Naive thymus-derived CD4-positive, alpha-beta T cell (primary cell): Measurements from ENCODE around the gene DESI2. TPM values are rescaled to one million over a fixed set of nuclear protein-coding genes. Genes with fewer than 3 reads are reported as not detected.

ENCODE experiments used
- ATAC-seq: fragments of 150-1000 bp; cut with Tn5 transposase; 2 replicates; pipeline ENCODE4 v1.10.0; 2021; ENCODE audit warnings: mild to moderate bottlenecking, moderate library complexity
- CTCF ChIA-PET: fragments of 350-600 bp; sonication (Branson Sonifier 250); formaldehyde crosslinking; loops from one replicate; lab custom pipeline; 2021; ENCODE audit warnings: antibody characterized with exemption; lab: Charles Lee
- POLR2A ChIA-PET: fragments of 350-600 bp; sonication (Branson Sonifier 250); formaldehyde crosslinking; loops from one replicate; lab custom pipeline; 2021; ENCODE audit warnings: antibody characterized with exemption, inconsistent platforms; lab: Charles Lee
- DNase-seq, 9 donors: peaks; one replicate each; pipeline versions ENCODE4 v3.0.0 to v3.0.0-alpha.2; 2020 to 2022; ENCODE audit warnings: mixed read lengths in 1 of 9
- H3K27ac ChIP-seq: one replicate; pipeline ENCODE4 v1.7.0; 2013; ENCODE audit warnings: mild to moderate bottlenecking, low read depth, low read length, moderate library complexity
- H3K27me3 ChIP-seq, 2 donors: one replicate each; pipeline ENCODE4 v1.7.0; 2013; ENCODE audit warnings: low read length in 2 of 2, mild to moderate bottlenecking in 2 of 2, moderate library complexity in 2 of 2; ENCODE audit not compliant: control insufficient read depth in 2 of 2, insufficient read depth in 2 of 2
- H3K36me3 ChIP-seq, 3 experiments: 1 replicate in 2 of 3; 2 replicates in 1 of 3; pipeline ENCODE4 v1.7.0; 2013; ENCODE audit warnings: low read length in 3 of 3, mild to moderate bottlenecking in 3 of 3, moderate library complexity in 1 of 3; ENCODE audit not compliant: insufficient read depth in 3 of 3, control insufficient read depth in 2 of 3
- H3K4me1 ChIP-seq, 2 donors: one replicate each; pipeline ENCODE4 v1.7.0; 2013; ENCODE audit warnings: low read length in 2 of 2, mild to moderate bottlenecking in 2 of 2, moderate library complexity in 1 of 2; ENCODE audit not compliant: control insufficient read depth in 2 of 2, insufficient read depth in 2 of 2
- H3K4me3 ChIP-seq: 2 replicates; pipeline ENCODE4 v1.7.0; 2013; ENCODE audit warnings: mild to moderate bottlenecking, low read length
- H3K9me3 ChIP-seq, 3 experiments: 1 replicate in 2 of 3; 2 replicates in 1 of 3; pipeline ENCODE4 v1.7.0; 2013; ENCODE audit warnings: low read length in 3 of 3; ENCODE audit not compliant: control insufficient read depth in 2 of 3
- H3K27ac Mint-ChIP-seq, 9 donors: one replicate each; pipeline ENCODE4 v1.8.0; 2020 to 2022; ENCODE audit warnings: mixed read lengths in 9 of 9, mild to moderate bottlenecking in 8 of 9, moderate library complexity in 5 of 9, inconsistent platforms in 2 of 9
- H3K27me3 Mint-ChIP-seq, 5 donors: one replicate each; pipeline ENCODE4 v1.8.0; 2021 to 2022; ENCODE audit warnings: mixed read lengths in 5 of 5, mild to moderate bottlenecking in 1 of 5
- H3K36me3 Mint-ChIP-seq, 5 donors: one replicate each; pipeline ENCODE4 v1.8.0; 2020 to 2022; ENCODE audit warnings: mixed read lengths in 5 of 5, mild to moderate bottlenecking in 3 of 5, inconsistent platforms in 1 of 5
- H3K4me1 Mint-ChIP-seq, 7 donors: one replicate each; pipeline ENCODE4 v1.8.0; 2020 to 2022; ENCODE audit warnings: mixed read lengths in 7 of 7, mild to moderate bottlenecking in 3 of 7, inconsistent platforms in 1 of 7
- H3K4me3 Mint-ChIP-seq, 10 donors: one replicate each; pipeline ENCODE4 v1.8.0; 2020 to 2022; ENCODE audit warnings: mild to moderate bottlenecking in 10 of 10, mixed read lengths in 10 of 10, moderate library complexity in 6 of 10, inconsistent platforms in 2 of 10
- H3K9me3 Mint-ChIP-seq, 11 donors: one replicate each; pipeline ENCODE4 v1.8.0; 2020 to 2022; ENCODE audit warnings: mixed read lengths in 11 of 11, mild to moderate bottlenecking in 4 of 11, inconsistent platforms in 1 of 11, moderate library complexity in 1 of 11
- intact Hi-C, 2 donors: fragments of 100-400 bp; cut with micrococcal nuclease; formaldehyde crosslinking; loops; one replicate each; pipeline ENCODE4 v1.15.1; 2023
- polyA plus RNA-seq, 2 donors: library from polyadenylated mRNA; unstranded; fragments of 300-500 nt; fragmentation: Illumina TruSeq; gene quantifications; one replicate each; pipeline ENCODE4 v1.2.3, GENCODE V29; 2021
- total RNA-seq, 6 experiments: library from RNA in 5 of 6; stranded (reverse) in 5 of 6; gene quantifications; 1 replicate in 5 of 6; 2 replicates in 1 of 6; pipeline ENCODE4 v1.2.3 and lab custom pipeline; 2021 to 2026

Gene DESI2
- total and polyA plus RNA-seq, 7 experiments from 2014 or later, result 10.0 to 23.4 (median 17.6) TPM

DNA sequence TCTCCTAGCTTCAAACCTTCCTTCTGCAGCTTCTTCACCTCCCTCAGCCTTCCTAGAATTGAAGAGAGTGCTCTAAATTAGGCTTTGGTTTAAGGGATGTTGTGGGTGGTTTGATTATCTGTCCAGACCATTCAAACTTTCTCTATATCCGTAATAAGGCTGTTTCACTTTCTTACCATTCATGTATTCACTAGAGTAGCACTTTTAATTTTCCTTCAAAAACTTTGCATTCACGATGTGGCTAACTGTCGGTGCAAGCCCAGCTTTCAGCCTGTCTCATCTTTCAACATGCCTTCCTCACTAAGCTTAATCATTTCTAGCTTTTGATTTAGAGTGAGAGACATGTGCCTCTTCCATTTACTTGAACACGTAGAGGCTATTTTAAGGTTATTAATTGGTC, 26.2 kb upstream of the DESI2 start:
- Histone ChIP-seq H3K9me3 (no peaks in the 10 kb centered on the region), H3K36me3 (no peaks in the 10 kb centered on the region), H3K27me3 (no peaks in the 10 kb centered on the region), H3K4me3 (no peak overlapping the region), H3K27ac (no peak overlapping the region), H3K4me1 (no peaks in the 10 kb centered on the region)
- H3K36me3 Mint-ChIP-seq, result peaks cover 0 to 9% (median 0%) of the 10 kb centered on the region in 5 donors
- H3K4me3 Mint-ChIP-seq, result no peak overlapping the region
- peaks cover 4 to 10% (median 4%) of the 10 kb centered on the region in 5 donors for H3K27me3 Mint-ChIP-seq
- peaks cover 0 to 3% (median 0%) of the 10 kb centered on the region in 11 donors for H3K9me3 Mint-ChIP-seq
- no peak overlapping the region for H3K27ac Mint-ChIP-seq
- ATAC-seq, result no peak
- CTCF ChIA-PET, result no interaction called here
- peaks cover 0 to 2% (median 0%) of the 10 kb centered on the region in 7 donors for H3K4me1 Mint-ChIP-seq
- intact Hi-C loops, result no loop called here
- POLR2A ChIA-PET, result no interaction called here
- no peak for DNase-seq

DNA sequence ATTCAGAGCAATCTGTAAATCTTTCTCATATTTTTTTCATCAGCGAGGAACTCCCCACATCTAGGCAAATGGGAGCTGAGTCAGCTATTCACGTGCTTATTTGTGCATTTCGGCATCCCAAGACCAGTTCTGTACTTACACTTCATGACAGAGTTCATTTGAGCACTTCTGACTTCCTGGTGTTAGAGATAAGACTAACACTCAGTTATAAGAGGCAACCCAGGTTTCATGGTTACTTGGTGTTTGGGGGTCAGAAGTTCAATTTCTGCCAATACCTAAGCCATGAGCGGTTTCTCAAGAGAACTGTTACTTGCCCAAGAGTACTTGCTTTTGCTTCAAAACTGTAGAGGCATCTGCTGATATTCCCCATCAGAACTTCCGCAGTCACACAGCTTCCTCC, 24.1 kb upstream of the DESI2 start:
- intact Hi-C loops, result no loop called here
- ChIA-PET POLR2A (no interaction called here), CTCF (no interaction called here)

DNA sequence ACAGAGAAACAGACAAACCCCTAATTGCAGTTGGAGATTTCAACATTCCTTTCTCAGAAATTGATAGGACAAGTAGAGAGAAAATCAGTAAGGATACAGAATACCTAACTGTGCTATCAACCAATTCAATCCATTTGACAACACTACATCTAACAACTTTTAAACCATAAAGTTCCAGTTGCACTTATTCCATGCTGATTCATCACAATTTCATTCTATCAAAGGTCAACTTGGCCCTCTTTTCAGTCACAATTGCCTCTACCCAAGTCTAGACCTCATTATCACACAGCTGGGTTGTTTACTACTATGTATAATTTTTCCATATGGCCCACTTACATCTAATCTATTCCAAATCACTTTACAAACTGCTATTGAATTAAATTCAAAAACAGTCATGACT, 19.8 kb upstream of the DESI2 start:
- ChIA-PET CTCF (no interaction called here), POLR2A (no interaction called here)
- Histone ChIP-seq H3K4me1 (no peaks in the 10 kb centered on the region), H3K9me3 (no peaks in the 10 kb centered on the region), H3K4me3 (no peak overlapping the region), H3K27me3 (no peaks in the 10 kb centered on the region), H3K36me3 (no peaks in the 10 kb centered on the region), H3K27ac (no peak overlapping the region)
- Mint-ChIP-seq H3K27ac (no peak overlapping the region), H3K4me3 (no peak overlapping the region), H3K27me3 (peaks cover 0 to 11% (median 6%) of the 10 kb centered on the region in 5 donors), H3K36me3 (peaks cover 0 to 5% (median 0%) of the 10 kb centered on the region in 5 donors), H3K4me1 (no peaks in the 10 kb centered on the region), H3K9me3 (peaks cover 0 to 3% (median 0%) of the 10 kb centered on the region in 11 donors)
- DNase-seq (no peak), ATAC-seq (no peak)
- intact Hi-C loops, result no loop called here

More for the DNA sequence above, 24.1 kb upstream of the DESI2 start:
- Histone ChIP-seq H3K36me3 (no peaks in the 10 kb centered on the region), H3K4me3 (no peak overlapping the region), H3K27ac (no peak overlapping the region), H3K9me3 (no peaks in the 10 kb centered on the region), H3K27me3 (no peaks in the 10 kb centered on the region), H3K4me1 (no peaks in the 10 kb centered on the region)
- peaks cover 0 to 3% (median 0%) of the 10 kb centered on the region in 11 donors for H3K9me3 Mint-ChIP-seq
- H3K4me3 Mint-ChIP-seq, result no peak overlapping the region
- peaks cover 4 to 11% (median 6%) of the 10 kb centered on the region in 5 donors for H3K27me3 Mint-ChIP-seq
- DNase-seq (no peak), ATAC-seq (no peak)
- peaks cover 0 to 10% (median 0%) of the 10 kb centered on the region in 5 donors for H3K36me3 Mint-ChIP-seq
- H3K27ac Mint-ChIP-seq, result no peak overlapping the region
- H3K4me1 Mint-ChIP-seq, result peaks cover 0 to 2% (median 0%) of the 10 kb centered on the region in 7 donors

DNA sequence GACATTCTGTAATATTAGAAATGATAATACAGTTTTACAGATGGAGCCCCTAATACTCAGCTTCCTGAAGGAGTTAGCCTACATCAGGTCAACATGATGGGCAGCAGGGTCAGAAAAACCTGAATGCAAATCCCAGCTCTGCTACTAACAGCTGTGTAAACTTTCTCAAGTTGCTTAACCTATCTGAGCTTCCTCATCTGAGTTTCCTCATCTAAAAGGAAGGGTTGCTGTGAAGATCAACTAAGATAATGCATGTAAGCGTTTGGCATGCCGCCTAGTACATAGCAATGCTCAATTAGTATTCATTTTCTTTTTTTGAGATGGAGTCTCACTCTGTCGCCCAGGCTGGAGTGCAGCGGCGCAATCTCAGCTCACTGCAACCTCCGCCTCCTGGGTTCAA, 18.4 kb upstream of the DESI2 start:
- Mint-ChIP-seq H3K9me3 (peaks cover 0 to 3% (median 0%) of the 10 kb centered on the region in 11 donors), H3K4me1 (no peaks in the 10 kb centered on the region), H3K27ac (no peak overlapping the region), H3K4me3 (no peak overlapping the region), H3K36me3 (peaks cover 0 to 5% (median 0%) of the 10 kb centered on the region in 5 donors), H3K27me3 (peaks cover 0 to 11% (median 6%) of the 10 kb centered on the region in 5 donors)
- Histone ChIP-seq H3K27me3 (no peaks in the 10 kb centered on the region), H3K9me3 (no peaks in the 10 kb centered on the region), H3K27ac (no peak overlapping the region), H3K36me3 (no peaks in the 10 kb centered on the region), H3K4me1 (no peaks in the 10 kb centered on the region), H3K4me3 (no peak overlapping the region)
- ChIA-PET POLR2A (no interaction called here), CTCF (no interaction called here)
- intact Hi-C loops, result no loop called here
- DNase-seq (no peak), ATAC-seq (no peak)

DNA sequence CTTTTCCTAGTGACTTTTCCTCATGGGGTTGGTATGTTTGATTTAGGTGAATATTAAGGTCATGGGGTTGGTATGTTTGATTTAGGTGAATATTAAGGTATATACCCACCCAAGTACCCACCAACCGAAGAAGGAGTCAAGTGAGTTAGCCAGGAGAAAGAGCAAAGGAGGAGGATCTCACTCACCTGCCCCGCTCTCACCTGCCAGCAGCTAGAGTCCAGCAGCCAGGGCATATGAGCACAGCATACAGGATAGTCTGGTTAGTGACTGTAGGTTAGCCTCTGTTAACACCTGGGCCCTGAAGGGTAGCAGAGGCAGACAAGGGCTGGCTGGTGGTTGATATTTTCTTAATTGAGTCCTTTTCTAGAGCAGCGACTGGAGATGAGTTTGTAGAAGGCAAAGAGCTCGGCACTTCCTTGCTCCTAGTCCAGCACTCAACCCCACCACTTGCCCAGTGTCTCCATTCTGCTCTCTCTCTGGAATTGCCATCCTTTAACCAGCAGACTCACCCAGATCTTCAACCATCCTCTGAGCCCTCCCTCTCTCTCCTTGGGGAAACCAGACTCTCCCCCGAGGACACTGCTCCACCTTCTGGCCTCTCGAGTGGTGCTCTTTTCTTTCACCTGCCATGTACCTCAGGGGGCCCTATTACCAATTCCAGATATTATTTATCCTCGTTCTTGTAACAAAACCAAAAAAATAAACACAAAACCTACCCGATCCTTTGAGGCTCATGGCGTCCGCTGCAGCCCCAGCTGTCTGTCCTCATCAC, 16.3 kb upstream of the DESI2 start:
- no peak for ATAC-seq
- H3K27ac ChIP-seq, result no peak overlapping the region
- no peak overlapping the region for H3K4me3 ChIP-seq
- Mint-ChIP-seq H3K4me3 (no peak overlapping the region), H3K36me3 (peaks cover 0 to 2% (median 0%) of the 10 kb centered on the region in 5 donors), H3K4me1 (no peaks in the 10 kb centered on the region), H3K27me3 (peaks cover 2 to 10% (median 4%) of the 10 kb centered on the region in 5 donors), H3K27ac (no peak overlapping the region), H3K9me3 (peaks cover 0 to under 1% (median 0%) of the 10 kb centered on the region in 11 donors)
- no peak for DNase-seq
- H3K4me1 ChIP-seq, result no peaks in the 10 kb centered on the region
- no peaks in the 10 kb centered on the region for H3K36me3 ChIP-seq
- H3K9me3 ChIP-seq, result no peaks in the 10 kb centered on the region
- ChIA-PET POLR2A (no interaction called here), CTCF (interaction anchor here (0.5 kb wide), 1 partner anchor 28 kb away, joined by 3 read pairs; no protein-coding TSS in a partner anchor)
- intact Hi-C loops, result no loop called here
- peaks cover 0 to 2% of the 10 kb centered on the region in 2 donors for H3K27me3 ChIP-seq

DNA sequence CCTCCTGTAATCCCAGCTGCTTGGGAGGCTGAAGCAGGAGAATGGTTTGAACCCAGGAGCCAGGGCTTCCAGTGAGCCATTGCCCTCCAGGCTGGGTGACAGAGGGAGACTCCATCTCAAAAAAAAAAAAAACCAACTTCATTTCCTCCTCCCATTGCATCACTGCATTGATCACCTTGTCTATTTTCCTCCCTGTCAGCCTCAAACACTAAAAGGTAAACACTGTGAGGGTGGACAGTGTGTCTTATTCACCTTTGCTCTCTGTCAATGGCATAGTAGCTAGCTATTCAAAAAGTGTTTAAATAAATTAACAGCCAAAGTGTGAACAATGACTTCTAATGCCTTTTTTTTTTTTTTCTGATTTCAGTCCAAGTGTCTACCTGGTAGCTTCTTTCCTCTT, 13.4 kb upstream of the DESI2 start:
- H3K27ac Mint-ChIP-seq, result no peak overlapping the region

DNA sequence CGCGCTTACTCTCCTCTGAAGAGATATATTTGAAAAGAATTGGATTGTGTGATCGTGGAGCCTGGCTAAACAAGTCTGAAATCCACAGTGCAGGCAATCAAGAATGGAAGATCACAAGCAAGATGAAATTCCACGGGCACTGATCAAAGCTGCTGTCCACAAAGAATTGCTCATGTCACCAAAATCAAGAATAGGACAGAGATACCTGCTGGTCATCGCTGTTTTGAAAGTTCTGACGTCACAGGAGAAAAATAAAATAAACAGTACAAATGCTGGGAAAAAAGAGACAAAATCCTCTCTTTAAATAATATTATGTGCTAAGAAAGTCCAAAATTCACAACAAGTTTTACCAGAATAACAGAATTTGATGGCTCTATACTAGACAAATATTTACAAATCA, 12.0 kb upstream of the DESI2 start:
- no peak for ATAC-seq
- H3K4me1 ChIP-seq, result no peaks in the 10 kb centered on the region
- Mint-ChIP-seq H3K27ac (no peak overlapping the region), H3K9me3 (no peaks in the 10 kb centered on the region), H3K36me3 (no peaks in the 10 kb centered on the region), H3K4me1 (no peaks in the 10 kb centered on the region), H3K4me3 (no peak overlapping the region), H3K27me3 (peaks cover 0 to 10% (median 6%) of the 10 kb centered on the region in 5 donors)
- no peaks in the 10 kb centered on the region for H3K36me3 ChIP-seq
- no peak overlapping the region for H3K4me3 ChIP-seq
- no peak overlapping the region for H3K27ac ChIP-seq
- no peaks in the 10 kb centered on the region for H3K9me3 ChIP-seq
- no peak for DNase-seq
- peaks cover 0 to 3% of the 10 kb centered on the region in 2 donors for H3K27me3 ChIP-seq
- intact Hi-C loops, result no loop called here
- CTCF ChIA-PET, result no interaction called here
- POLR2A ChIA-PET, result no interaction called here

More for the DNA sequence above, 13.4 kb upstream of the DESI2 start:
- Histone ChIP-seq H3K36me3 (no peaks in the 10 kb centered on the region), H3K9me3 (no peaks in the 10 kb centered on the region), H3K27ac (no peak overlapping the region), H3K4me3 (no peak overlapping the region), H3K27me3 (peaks cover 0 to 3% of the 10 kb centered on the region in 2 donors), H3K4me1 (no peaks in the 10 kb centered on the region)
- ChIA-PET POLR2A (no interaction called here), CTCF (no interaction called here)
- no peaks in the 10 kb centered on the region for H3K36me3 Mint-ChIP-seq
- intact Hi-C loops, result no loop called here
- H3K27me3 Mint-ChIP-seq, result peaks cover 0 to 10% (median 6%) of the 10 kb centered on the region in 5 donors
- H3K4me3 Mint-ChIP-seq, result no peak overlapping the region
- no peaks in the 10 kb centered on the region for H3K9me3 Mint-ChIP-seq
- H3K4me1 Mint-ChIP-seq, result no peaks in the 10 kb centered on the region
- DNase-seq (no peak), ATAC-seq (no peak)
